WTC11 (cell line): Measurements from ENCODE around the gene MAST4. TPM values are rescaled to one million over a fixed set of nuclear protein-coding genes. Genes with fewer than 3 reads are reported as not detected.

Experiments
- ATAC-seq: fragments of 200-7000 bp; cut with Tn5 transposase; 2 replicates; pipeline ENCODE4 v1.10.0; 2021; ENCODE audit warnings: mild to moderate bottlenecking, moderate library complexity
- CTCF ChIA-PET: fragments of 300-600 bp; sonication (Branson Sonifier 250); formaldehyde crosslinking; loops from one replicate; lab custom pipeline; 2021; ENCODE audit warnings: antibody characterized with exemption; lab: Charles Lee
- POLR2A ChIA-PET: fragments of 350-600 bp; sonication (Branson Sonifier 250); formaldehyde crosslinking; loops from one replicate; lab custom pipeline; 2021; ENCODE audit warnings: antibody characterized with exemption; lab: Charles Lee
- DNase-seq: peaks from one replicate; pipeline ENCODE4 v3.0.0; 2021; ENCODE audit warnings: low spot score
- H3K27ac Mint-ChIP-seq: 2 replicates; pipeline ENCODE4 v1.8.0; 2021; ENCODE audit warnings: mixed read lengths
- H3K27me3 Mint-ChIP-seq: 2 replicates; pipeline ENCODE4 v1.8.0; 2021; ENCODE audit warnings: low read depth, mild to moderate bottlenecking, moderate library complexity, mixed read lengths
- H3K36me3 Mint-ChIP-seq: 2 replicates; pipeline ENCODE4 v1.8.0; 2021; ENCODE audit warnings: mixed read lengths
- H3K4me1 Mint-ChIP-seq: 2 replicates; pipeline ENCODE4 v1.8.0; 2022; ENCODE audit warnings: mixed read lengths
- H3K4me3 Mint-ChIP-seq: 2 replicates; pipeline ENCODE4 v1.8.0; 2021; ENCODE audit warnings: mild to moderate bottlenecking, moderate library complexity, mixed read lengths
- H3K9me3 Mint-ChIP-seq: 2 replicates; pipeline ENCODE4 v1.8.0; 2021; ENCODE audit warnings: mixed read lengths
- AFF4 ChIP-seq: sonication (generic); formaldehyde crosslinking; IDR thresholded peaks from 2 replicates; pipeline ENCODE4 v1.8.1; 2023; ENCODE audit warnings: mild to moderate bottlenecking, missing genetic modification reagents, borderline replicate concordance
- CREB1 ChIP-seq: sonication (generic); formaldehyde crosslinking; IDR thresholded peaks from 2 replicates; pipeline ENCODE4 v1.8.0; 2023; ENCODE audit warnings: mild to moderate bottlenecking, missing genetic modification reagents
- ELF4 ChIP-seq: sonication (generic); formaldehyde crosslinking; IDR thresholded peaks from 2 replicates; pipeline ENCODE4 v1.8.1; 2022; ENCODE audit warnings: low read depth, mild to moderate bottlenecking, moderate library complexity, missing genetic modification reagents
- ESRRA ChIP-seq: sonication (generic); formaldehyde crosslinking; IDR thresholded peaks from 2 replicates; pipeline ENCODE4 v1.8.1; 2022; ENCODE audit warnings: mild to moderate bottlenecking, missing genetic modification reagents, borderline replicate concordance
- FOXJ3 ChIP-seq: sonication (generic); formaldehyde crosslinking; IDR thresholded peaks from 2 replicates; pipeline ENCODE4 v1.9.0; 2021; ENCODE audit warnings: missing genetic modification reagents, mild to moderate bottlenecking, borderline replicate concordance
- HMGA2 ChIP-seq: fragments of 250-450 bp; sonication (Bioruptor Pico); IDR thresholded peaks from 2 replicates; pipeline ENCODE4 v1.4.0; 2021; ENCODE audit warnings: mild to moderate bottlenecking, moderate library complexity
- HMGXB4 ChIP-seq: sonication (generic); formaldehyde crosslinking; IDR thresholded peaks from 2 replicates; pipeline ENCODE4 v1.8.1; 2023; ENCODE audit warnings: mild to moderate bottlenecking, moderate library complexity, missing genetic modification reagents
- JAZF1 ChIP-seq: fragments of 250-450 bp; sonication (Bioruptor Pico); IDR thresholded peaks from 2 replicates; pipeline ENCODE4 v1.9.0; 2021; ENCODE audit warnings: moderate library complexity, mild to moderate bottlenecking, inconsistent platforms
- JUN ChIP-seq: sonication (generic); formaldehyde crosslinking; IDR thresholded peaks from 2 replicates; pipeline ENCODE4 v1.8.0; 2023; ENCODE audit warnings: mild to moderate bottlenecking, missing genetic modification reagents
- PRRX2 ChIP-seq: fragments of 250-450 bp; sonication (Bioruptor Pico); IDR thresholded peaks from 2 replicates; pipeline ENCODE4 v1.8.0; 2021; ENCODE audit warnings: mild to moderate bottlenecking
- RELA ChIP-seq: sonication (generic); formaldehyde crosslinking; IDR thresholded peaks from 2 replicates; pipeline ENCODE4 v1.8.1; 2022; ENCODE audit warnings: missing genetic modification reagents, mild to moderate bottlenecking, borderline replicate concordance
- SMAD4 ChIP-seq: sonication (generic); formaldehyde crosslinking; IDR thresholded peaks from 2 replicates; pipeline ENCODE4 v1.8.0; 2022; ENCODE audit warnings: mild to moderate bottlenecking, missing genetic modification reagents
- STAT6 ChIP-seq: sonication (generic); formaldehyde crosslinking; conservative IDR thresholded peaks from 2 replicates; pipeline ENCODE4 v1.8.1; 2023; ENCODE audit warnings: mild to moderate bottlenecking, low read depth, missing genetic modification reagents, moderate library complexity
- ZNF263 ChIP-seq: sonication (generic); formaldehyde crosslinking; IDR thresholded peaks from 2 replicates; pipeline ENCODE4 v1.8.1; 2022; ENCODE audit warnings: low read depth, mild to moderate bottlenecking, moderate library complexity, missing genetic modification reagents
- ZNF423 ChIP-seq: fragments of 250-450 bp; sonication (Bioruptor Pico); IDR thresholded peaks from 2 replicates; pipeline ENCODE4 v2.1.2; 2022; ENCODE audit warnings: mild to moderate bottlenecking, moderate library complexity
- total RNA-seq: library from RNA; stranded (reverse); gene quantifications from 3 replicates; pipeline ENCODE4 v1.2.3, GENCODE V29; 2021
- TF ChIP-seq, protein P1 (sequence below): sonication (generic); formaldehyde crosslinking; IDR thresholded peaks from 2 replicates; pipeline ENCODE4 v1.8.1; 2023; ENCODE audit warnings: mild to moderate bottlenecking, missing genetic modification reagents
- TF ChIP-seq, protein P2 (sequence below): sonication (generic); formaldehyde crosslinking; IDR thresholded peaks from 2 replicates; pipeline ENCODE4 v1.8.1; 2022; ENCODE audit warnings: low read depth, mild to moderate bottlenecking, moderate library complexity, missing genetic modification reagents, borderline replicate concordance
- TF ChIP-seq, protein P3 (sequence below): sonication (generic); formaldehyde crosslinking; IDR thresholded peaks from 2 replicates; pipeline ENCODE4 v1.8.0; 2022; ENCODE audit warnings: mild to moderate bottlenecking, missing genetic modification reagents

The MAST4 gene
- total RNA-seq, 1 experiment from 2014 or later: 8.0 TPM

GRCh38 chr5:66602621-66603020 lies 6.4 kb downstream of the MAST4 start (continued):
- TF ChIP-seq STAT6 (CRISPR knock-in tag) (no peak), AFF4 (CRISPR knock-in tag) (no peak), CREB1 (CRISPR knock-in tag) (no peak), ZNF263 (CRISPR knock-in tag) (no peak), ELF4 (CRISPR knock-in tag) (no peak), HMGA2 (CRISPR knock-in tag) (no peak), RELA (CRISPR knock-in tag) (no peak)

GRCh38 chr5:66603164-66603563 lies 7.0 kb downstream of the MAST4 start:
- no peaks in the 10 kb centered on the region for H3K4me1 Mint-ChIP-seq
- no peaks in the 10 kb centered on the region for H3K36me3 Mint-ChIP-seq
- ATAC-seq (no peak), DNase-seq (no peak)
- no peaks in the 10 kb centered on the region for H3K9me3 Mint-ChIP-seq
- ChIA-PET POLR2A (no interaction called here), CTCF (no interaction called here)
- TF ChIP-seq JAZF1 (CRISPR knock-in tag) (no peak), HMGXB4 (CRISPR knock-in tag) (no peak), PRRX2 (CRISPR knock-in tag) (no peak), CREB1 (CRISPR knock-in tag) (no peak), ZNF263 (CRISPR knock-in tag) (no peak), JUN (CRISPR knock-in tag) (no peak), ZNF423 (CRISPR knock-in tag) (no peak)
- no peak overlapping the region for H3K27ac Mint-ChIP-seq
- H3K27me3 Mint-ChIP-seq: peaks cover 26% of the 10 kb centered on the region
- H3K4me3 Mint-ChIP-seq: no peak overlapping the region

GRCh38 chr5:66603881-66604280 lies 7.7 kb downstream of the MAST4 start:
- peaks cover 19% of the 10 kb centered on the region for H3K27me3 Mint-ChIP-seq
- ATAC-seq: no peak
- H3K27ac Mint-ChIP-seq: no peak overlapping the region
- H3K9me3 Mint-ChIP-seq: no peaks in the 10 kb centered on the region
- no peak overlapping the region for H3K4me3 Mint-ChIP-seq
- ChIA-PET CTCF (no interaction called here), POLR2A (no interaction called here)
- peaks cover 3% of the 10 kb centered on the region; the same call in 1 of the 2 replicates for H3K4me1 Mint-ChIP-seq
- DNase-seq: no peak
- no peaks in the 10 kb centered on the region for H3K36me3 Mint-ChIP-seq
- TF ChIP-seq, protein P1, sequence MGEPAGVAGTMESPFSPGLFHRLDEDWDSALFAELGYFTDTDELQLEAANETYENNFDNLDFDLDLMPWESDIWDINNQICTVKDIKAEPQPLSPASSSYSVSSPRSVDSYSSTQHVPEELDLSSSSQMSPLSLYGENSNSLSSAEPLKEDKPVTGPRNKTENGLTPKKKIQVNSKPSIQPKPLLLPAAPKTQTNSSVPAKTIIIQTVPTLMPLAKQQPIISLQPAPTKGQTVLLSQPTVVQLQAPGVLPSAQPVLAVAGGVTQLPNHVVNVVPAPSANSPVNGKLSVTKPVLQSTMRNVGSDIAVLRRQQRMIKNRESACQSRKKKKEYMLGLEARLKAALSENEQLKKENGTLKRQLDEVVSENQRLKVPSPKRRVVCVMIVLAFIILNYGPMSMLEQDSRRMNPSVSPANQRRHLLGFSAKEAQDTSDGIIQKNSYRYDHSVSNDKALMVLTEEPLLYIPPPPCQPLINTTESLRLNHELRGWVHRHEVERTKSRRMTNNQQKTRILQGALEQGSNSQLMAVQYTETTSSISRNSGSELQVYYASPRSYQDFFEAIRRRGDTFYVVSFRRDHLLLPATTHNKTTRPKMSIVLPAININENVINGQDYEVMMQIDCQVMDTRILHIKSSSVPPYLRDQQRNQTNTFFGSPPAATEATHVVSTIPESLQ (CRISPR knock-in tag): no peak
- TF ChIP-seq ESRRA (CRISPR knock-in tag) (no peak), JUN (CRISPR knock-in tag) (no peak), FOXJ3 (CRISPR knock-in tag) (no peak), SMAD4 (no peak)
- TF ChIP-seq, protein P2, sequence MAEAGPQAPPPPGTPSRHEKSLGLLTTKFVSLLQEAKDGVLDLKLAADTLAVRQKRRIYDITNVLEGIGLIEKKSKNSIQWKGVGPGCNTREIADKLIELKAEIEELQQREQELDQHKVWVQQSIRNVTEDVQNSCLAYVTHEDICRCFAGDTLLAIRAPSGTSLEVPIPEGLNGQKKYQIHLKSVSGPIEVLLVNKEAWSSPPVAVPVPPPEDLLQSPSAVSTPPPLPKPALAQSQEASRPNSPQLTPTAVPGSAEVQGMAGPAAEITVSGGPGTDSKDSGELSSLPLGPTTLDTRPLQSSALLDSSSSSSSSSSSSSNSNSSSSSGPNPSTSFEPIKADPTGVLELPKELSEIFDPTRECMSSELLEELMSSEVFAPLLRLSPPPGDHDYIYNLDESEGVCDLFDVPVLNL (CRISPR knock-in tag): no peak
- TF ChIP-seq, protein P3, sequence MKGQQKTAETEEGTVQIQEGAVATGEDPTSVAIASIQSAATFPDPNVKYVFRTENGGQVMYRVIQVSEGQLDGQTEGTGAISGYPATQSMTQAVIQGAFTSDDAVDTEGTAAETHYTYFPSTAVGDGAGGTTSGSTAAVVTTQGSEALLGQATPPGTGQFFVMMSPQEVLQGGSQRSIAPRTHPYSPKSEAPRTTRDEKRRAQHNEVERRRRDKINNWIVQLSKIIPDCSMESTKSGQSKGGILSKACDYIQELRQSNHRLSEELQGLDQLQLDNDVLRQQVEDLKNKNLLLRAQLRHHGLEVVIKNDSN: no peak
